OCI-M2 (cell line): Measurements from ENCODE around the gene TRIM25.

Experiments used
- DNase-seq: peaks from one replicate; lab custom pipeline; 2025; ENCODE audit not compliant: unreplicated experiment; lab: John Stamatoyannopoulos, UW

TRIM25 gene

DNA sequence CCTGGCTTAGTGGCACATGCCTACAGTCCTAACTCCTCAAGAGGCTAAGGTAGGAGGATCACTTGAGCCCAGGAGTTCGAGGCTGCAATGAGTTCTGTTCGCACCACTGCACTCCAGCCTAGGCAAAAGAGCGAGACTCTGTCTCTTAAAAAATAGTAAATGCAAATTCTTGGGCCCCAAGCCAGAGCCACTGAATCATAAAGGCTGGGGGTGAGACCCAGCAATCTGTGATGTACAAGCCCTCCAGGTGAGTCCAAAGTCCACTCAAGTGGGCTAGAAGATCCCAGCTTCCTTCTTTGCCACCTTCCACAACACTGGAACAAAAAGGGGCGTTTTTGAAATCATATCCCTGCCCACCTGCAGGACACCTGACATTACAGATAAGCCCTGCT, 16.9 kb downstream of the TRIM25 start:
- no peak for DNase-seq

DNA sequence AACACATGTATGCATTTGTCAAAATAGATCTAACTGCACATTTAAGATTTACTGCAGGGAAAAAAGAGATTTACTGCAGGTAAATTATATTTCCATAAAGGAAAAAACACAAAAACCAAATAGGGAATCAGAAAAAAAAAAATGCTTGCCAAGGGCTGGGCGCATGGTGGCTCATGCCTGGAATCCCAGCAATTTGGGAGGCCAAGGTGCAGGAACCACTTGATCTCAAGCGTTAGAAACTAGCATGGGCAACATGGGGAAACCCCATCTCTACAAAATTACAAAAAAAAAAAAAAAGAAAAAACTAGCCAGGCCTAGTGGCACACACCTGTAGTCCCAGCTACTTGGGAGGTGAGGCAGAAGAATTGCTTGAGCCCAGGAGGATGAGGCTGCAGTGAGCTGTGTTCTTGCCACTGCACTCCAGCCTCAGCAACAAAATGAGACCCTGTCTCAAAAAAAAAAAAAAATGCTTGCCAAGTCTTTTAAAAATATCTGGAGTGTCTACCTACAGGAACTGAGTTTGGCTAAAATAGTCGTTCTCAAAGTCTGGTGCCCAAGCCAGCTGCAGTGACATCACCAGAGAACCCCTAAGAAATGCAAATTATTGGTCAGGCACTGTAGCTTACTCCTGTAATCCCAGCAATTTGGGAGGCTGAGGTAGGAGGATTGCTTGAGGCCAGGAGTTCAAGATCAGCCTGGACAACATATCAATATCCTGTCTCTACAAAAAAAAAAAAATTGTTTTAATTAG, 17.5 kb downstream of the TRIM25 start:
- no peak for DNase-seq

- DNase-seq, result no peak
Observed at GRCh38 chr17:56894859-56895455, 18.9 kb downstream of the TRIM25 start.

DNA sequence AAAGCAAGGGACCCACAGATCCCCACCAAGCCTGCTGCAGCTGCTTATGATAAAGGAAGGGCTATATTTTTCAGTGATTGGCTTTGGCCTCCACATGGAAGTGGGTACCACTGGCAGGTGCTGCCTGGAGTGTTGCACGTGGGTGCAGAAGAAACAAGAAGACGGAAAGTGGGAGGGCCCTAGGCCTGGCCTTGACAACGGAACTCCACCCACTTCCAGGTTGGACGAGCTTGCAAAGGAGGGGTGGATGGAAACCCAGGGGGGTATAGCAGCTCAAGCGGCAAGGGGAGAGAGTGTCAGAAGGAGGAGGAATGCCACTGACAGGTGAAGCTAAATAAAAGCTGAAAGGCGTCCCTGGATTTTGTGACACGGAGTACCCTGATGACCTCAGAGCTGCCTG, 20.3 kb downstream of the TRIM25 start:
- no peak for DNase-seq

DNA sequence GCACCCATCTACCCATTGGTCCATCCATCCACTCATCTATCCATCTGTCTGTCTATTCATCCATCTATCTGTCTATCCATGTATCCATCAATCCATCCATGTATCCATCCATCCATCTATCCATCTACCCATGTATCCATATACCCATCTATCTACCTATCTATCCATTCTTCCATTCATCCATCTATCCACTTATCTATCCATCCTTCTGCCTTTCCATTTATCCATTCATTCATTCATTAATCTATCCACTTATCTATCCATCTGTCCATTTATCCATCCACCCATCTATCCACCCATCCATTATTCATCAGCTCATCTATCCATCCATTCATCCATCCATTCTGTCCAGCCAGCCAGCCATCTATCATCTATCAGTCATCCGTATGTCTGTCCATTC, 21.5 kb downstream of the TRIM25 start:
- no peak for DNase-seq

DNA sequence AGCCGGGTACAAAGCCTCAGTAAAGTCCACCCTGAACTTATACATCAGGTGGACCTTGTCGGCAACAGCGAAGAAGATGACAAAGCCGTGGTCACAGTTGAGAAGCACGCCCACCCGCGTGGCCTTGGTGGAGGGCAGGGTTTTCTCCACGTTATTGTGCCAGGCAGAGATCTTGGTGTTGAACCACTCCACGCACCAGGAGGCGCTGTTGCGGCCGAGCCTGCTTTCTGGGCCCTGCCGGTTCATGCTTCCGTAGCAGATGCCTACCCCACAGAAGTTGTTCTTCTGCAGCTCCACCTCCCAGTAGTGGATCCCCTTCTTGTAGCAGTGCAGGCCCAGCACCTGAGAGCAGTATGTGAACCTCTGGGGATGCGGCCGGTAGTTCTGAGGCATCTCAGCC, 22.1 kb downstream of the TRIM25 start:
- no peak for DNase-seq

DNA sequence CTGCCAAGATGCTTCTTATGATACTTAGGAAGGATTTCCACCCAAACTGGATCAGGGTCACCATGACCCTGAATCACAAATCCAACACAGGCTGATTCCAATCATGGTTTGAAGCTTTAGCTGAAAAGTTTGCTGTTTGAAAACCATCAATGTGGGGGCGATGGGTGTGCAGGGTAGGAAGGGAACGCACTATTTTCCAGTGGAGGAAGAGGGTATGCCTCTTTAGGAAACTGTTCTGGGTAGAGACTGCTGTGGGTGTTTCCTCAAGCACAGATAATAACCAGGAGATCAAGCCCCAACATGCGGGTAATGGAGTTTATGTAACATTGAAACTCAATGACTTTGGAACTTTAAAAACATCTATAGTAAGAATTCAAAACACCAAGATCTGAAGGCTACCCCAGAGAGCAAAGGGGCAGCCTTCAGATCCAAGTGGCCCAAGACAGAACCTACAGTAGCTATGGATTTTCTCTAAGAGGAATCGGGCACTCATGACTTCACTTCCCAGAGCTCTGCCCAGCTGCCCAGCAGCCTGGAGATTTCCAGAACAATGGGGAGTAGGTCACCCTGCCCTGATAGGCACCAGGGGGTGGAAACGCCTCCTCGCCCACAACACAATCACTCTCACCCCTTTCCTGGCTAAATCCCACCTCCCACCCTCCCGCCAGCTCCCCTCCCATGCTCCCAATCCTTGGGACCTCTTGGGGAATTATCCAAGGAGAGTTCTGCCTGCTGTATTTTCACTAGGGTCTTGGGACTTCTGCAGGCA, 22.8 kb downstream of the TRIM25 start:
- DNase-seq, result no peak

DNA sequence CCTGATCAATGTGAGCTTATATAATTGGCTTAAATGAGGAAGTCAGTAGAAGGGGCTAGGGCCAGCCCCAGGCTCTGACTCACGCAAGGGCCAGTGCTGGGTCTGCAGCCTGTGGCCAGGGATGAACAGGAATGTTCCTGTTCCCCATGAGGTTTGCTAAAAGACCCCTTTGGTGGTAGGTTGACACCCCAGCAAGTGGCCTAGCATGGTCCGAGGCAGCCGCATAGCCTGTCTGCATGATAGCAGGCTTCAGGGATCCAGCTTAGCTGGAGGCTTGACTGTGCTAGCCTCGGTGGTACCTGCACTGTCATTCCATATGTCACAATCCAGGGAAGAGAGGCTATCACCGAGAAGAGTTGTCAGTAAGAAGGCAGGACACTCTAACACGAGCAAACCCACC, 23.5 kb downstream of the TRIM25 start:
- no peak for DNase-seq

DNA sequence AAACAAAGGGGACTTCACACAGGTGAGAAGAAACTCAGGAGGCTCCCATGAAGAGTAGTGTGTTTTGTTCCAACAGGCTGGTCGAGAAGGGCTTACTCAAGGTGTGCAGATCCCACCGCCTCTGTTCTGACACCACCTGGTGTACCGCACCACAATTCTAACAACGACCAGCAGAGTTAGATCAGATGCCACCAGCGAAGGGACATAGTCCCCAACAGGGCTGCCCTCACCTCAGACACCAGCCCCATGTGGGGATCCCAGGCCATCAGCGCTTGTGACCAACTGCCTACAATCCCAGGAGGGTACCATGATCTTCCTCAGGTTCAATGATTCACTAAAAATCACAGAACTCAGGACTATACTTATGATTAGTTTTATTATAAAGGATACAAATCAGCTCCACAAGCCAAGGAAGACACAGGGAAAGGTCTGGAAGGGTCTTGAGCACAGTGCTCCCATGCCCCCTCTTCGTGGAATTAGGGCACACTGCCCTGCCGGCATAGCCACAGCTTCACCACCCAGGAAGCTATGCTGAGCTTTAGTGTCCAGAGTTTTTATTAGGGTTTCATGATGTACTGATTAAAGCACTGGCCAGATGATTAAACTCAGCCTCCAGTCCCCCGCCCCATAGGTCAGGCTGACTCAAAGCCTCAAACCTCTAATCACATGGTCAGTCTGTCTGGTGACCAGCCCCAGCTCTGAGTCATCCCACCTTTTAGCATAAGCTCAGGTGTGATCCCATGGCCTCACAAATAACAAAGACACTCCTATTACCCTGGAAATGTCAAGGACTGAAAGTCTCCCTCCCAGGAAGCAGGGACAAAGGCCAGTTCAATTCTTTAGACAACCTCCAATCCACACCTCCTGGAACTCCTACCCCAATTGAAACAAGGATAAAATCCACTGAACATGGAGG, 26.0 kb downstream of the TRIM25 start:
- no peak for DNase-seq

GRCh38 chr17:56887105-56887504, 26.7 kb downstream of the TRIM25 start:
- DNase-seq, result no peak

DNA sequence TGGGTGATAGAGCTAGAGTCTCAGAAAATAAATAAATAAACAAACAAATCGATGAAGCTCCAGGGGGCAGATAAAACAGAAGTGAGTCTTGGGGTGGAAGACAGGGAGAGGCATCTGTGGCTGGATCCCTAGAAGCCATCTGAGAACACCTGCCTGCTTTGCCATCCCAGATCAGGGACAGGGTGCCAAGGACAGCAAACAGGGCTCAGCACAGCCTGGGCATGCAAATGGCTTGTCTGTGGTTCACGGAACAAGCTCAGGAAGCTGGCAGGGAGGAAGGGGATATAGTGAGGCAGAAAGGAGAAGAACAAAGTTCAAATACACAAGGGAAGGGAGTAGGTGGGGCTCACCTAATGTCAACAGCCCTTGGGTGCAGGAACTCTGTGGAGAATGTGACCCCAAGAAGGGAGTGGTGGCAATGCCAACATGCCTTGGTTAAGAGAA, 27.5 kb downstream of the TRIM25 start:
- DNase-seq, result no peak

- DNase-seq, result no peak
Observed at GRCh38 chr17:56885312-56885657, 28.6 kb downstream of the TRIM25 start.

DNA sequence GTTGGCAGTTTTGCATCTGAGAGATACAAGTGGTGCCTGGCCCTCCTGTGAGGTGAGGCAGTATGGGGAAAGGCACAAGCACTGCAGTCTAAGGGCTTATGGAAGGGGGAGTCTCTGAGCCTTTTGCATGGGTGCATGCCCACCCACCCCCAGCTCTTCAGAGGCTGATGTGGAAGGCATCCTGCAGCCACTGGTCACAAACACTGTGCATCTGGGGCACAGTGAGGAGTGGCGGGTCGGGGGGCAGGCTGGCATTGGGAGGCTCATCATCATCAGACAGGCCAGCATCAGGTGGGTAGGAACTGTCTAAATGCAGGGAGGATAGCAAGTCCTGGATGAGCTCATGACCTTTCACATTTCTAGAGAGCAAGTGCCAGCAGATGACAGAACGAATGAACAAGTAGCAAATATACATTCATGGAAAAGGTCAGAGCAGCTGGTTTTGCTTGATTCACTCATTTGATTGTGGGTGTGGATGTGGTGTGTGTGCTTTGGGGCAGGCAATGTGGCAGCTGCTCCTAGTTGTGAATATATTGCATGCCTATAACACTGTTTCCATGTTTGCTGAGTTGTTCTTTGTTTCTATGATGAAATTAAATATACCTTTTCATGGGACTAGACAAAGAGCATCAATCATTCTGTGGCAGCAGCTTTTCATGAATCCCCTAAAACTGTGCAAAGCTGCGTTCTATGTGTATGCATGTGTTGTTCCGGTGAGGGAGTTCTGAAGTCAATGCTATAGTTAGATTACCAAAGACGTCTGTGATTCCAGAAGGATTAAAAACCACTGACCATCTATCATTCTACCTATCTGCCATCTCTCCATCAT, 29.2 kb downstream of the TRIM25 start:
- DNase-seq, result no peak

GRCh38 chr17:56883616-56884015, 30.2 kb downstream of the TRIM25 start:
- no peak for DNase-seq

DNA sequence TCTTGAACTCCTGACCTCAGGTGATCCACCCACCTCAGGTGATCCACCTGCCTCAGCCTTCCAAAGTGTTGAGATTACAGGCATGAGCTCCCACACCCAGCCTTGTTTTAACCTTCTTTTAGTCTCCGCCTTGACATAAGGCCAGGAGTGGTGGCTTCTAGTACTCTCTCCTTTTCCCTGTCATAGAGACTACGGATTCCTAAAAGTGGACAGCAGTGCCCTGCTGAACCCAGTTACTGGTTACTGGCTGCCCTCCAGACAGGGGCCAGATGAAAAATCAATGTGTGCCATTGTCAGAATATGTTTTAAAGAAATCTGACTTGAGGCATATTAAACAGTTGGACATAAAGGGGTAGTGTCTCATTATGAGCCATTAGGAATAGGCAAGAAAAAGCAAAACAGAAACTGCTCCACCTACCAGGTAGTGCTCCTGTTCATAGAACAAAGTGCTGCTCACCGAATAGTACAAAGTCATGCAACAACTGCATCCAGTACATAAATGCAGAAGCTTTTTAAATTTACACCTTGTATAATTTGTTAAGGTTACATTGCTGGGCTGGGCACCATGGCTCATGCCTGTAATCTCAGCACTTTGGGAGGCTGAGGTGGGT, 32.1 kb downstream of the TRIM25 start:
- no peak for DNase-seq

GRCh38 chr17:56880571-56880970, 33.3 kb downstream of the TRIM25 start:
- DNase-seq, result no peak

DNA sequence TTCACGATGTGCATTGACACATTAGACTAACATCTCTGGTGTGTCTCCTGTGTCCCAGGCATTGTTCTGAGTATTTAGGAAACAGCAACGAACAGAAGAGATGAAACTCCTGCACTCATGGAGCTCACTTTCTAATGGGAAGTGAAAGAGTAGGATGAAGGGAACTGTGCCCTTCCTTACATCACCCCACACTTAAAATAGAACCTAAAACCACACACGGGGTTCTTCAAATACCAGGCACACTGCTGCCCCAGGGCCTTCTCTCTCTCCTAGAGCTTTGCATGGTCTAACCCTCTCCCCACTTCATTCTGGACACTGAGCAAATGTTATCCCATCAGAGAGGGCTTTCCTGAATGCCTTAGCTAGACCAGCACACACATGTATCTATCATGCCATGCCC, 33.7 kb downstream of the TRIM25 start:
- DNase-seq, result no peak

DNA sequence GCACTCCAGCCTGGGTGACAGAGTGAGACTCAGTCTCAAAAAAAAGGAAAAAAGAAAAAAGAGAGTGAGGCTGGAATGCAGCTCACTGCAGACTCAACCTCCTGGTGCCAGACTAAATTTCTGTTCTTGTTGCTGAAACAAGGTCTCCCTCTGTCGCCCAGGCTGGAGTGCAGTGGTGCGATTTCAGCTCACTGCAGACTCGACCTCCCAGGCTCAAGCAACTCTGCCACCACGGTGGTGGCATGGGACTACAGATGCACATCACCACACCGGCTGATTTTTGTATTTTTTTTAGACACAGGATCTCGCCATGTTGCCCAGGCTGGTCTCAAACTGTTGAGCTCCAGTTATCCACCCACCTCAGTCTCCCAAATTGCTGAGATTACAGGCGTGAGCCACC, 34.6 kb downstream of the TRIM25 start:
- DNase-seq, result no peak

- no peak for DNase-seq
Observed at GRCh38 chr17:56876766-56877179, 37.1 kb downstream of the TRIM25 start.

- no peak for DNase-seq
Observed at GRCh38 chr17:56870081-56870651, 43.7 kb downstream of the TRIM25 start.
